GM19467 (cell line): Measurements from ENCODE around the gene FOXD3.

ENCODE experiments used
- ATAC-seq: cut with Tn5 transposase; IDR thresholded peaks from one replicate; pipeline ENCODE4 v1.9.1; 2021; ENCODE audit warnings: mild to moderate bottlenecking, moderate library complexity; ENCODE audit not compliant: unreplicated experiment

FOXD3 gene

GRCh38 chr1:63320022-63320721 is 2.2 kb upstream of the FOXD3 start:
- no peak for ATAC-seq

GRCh38 chr1:63321066-63321784 is 1.1 kb upstream of the FOXD3 start:
- no peak for ATAC-seq

DNA sequence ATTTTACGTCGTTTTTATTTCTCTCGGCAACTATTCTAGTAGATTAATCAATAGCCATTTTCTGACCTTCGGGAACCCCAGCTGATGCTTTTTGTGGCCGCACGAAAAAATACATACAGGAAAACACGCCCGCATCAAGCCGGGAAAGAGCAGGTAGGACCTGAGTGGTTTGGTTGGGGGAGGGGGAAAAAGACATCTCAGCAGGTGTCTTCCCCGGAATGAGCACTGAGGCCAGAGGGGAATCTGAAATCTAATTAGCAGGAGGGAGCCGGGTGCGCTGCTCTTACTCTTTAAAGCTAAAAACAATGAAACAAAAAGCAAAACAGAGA is 618 bp upstream of the FOXD3 start:
- no peak for ATAC-seq

GRCh38 chr1:63322944-63323864 is 837 bp downstream of the FOXD3 start:
- ATAC-seq: no peak

DNA sequence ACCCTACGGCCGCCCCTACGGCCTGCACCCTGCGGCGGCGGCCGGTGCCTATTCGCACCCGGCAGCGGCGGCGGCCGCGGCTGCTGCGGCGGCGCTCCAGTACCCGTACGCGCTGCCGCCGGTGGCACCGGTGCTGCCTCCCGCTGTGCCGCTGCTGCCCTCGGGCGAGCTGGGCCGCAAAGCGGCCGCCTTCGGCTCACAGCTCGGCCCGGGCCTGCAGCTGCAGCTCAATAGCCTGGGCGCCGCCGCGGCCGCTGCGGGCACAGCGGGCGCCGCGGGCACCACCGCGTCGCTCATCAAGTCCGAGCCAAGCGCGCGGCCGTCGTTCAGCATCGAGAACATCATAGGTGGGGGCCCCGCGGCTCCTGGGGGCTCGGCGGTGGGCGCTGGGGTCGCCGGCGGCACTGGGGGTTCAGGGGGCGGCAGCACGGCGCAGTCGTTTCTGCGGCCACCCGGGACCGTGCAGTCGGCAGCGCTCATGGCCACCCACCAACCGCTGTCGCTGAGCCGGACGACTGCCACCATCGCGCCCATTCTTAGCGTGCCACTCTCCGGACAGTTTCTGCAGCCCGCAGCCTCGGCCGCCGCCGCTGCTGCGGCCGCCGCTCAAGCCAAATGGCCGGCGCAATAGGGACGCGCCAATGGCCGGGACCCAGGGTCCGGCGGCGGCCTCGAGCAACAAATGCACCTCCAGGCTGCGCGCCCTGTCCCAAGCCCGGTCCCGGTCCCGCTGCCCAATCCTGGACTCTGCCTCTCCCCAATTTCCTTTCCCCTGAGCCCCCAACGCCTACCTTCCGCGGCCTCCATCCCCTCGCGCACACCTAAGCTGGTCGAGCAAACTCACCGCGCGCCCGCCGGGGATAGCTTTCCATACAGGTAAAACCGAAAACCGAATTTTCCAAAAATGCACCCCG is 1.8 kb downstream of the FOXD3 start:
- no peak for ATAC-seq

GRCh38 chr1:63324779-63325119 is 2.4 kb downstream of the FOXD3 start:
- ATAC-seq: no peak

DNA sequence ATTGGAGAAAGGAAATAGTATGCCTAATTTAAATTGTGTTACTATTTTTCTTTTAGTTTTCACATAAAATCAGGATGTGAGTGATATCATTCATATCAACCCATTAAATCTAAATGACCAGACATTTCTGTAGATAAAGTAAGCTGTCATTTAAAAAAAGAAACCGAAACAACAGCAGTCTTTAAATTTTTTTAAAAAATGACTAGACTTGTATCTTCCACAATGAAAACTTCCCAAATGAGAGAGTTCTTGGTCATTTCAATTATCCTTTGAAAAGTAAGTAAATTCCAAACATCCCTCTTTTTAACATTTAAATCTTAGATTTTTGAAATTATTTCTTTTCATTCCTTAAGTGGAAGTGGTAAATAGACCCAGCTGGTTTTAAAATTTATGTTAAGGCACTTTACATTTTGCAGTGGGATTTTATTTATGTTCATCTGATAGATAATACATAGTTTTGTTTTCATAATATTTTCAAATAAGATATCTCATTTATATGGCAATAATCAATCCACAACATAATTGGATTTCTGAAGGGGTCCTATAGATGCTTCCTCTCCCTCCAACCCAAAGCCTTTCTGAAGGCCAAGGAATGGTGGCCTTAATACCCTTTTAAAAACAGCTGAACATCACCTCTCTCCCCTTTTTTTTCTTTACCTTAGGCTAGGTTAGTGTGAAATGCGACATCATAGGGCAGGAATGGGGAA is 3.1 kb downstream of the FOXD3 start:
- ATAC-seq: no peak

- no peak for ATAC-seq
Observed at GRCh38 chr1:63326106-63326472, 3.7 kb downstream of the FOXD3 start.

GRCh38 chr1:63326473-63327380 is 4.4 kb downstream of the FOXD3 start:
- ATAC-seq: no peak

- ATAC-seq: peak; percentile 60
Observed at GRCh38 chr1:63327417-63328054, 5.2 kb downstream of the FOXD3 start.

DNA sequence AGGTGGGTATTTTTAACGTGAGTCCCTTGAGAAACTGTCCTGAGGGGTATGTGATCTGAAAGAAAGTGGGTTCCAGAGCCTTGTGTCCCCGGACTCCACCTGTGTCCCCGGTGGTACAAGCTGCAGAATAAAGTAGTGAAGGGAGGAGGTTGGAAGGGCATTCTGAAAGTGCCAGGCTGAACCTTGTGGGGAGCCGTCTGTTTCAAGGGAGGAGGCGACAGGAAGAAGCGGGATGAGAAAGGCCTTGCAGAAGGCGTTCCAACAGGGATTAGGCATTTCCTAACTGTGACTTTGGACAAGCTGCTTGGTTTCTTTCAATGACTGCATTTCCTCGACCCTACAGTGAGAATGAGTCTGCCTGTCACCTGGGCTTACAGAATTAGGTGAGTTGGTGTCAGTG is 5.8 kb downstream of the FOXD3 start:
- ATAC-seq: no peak

DNA sequence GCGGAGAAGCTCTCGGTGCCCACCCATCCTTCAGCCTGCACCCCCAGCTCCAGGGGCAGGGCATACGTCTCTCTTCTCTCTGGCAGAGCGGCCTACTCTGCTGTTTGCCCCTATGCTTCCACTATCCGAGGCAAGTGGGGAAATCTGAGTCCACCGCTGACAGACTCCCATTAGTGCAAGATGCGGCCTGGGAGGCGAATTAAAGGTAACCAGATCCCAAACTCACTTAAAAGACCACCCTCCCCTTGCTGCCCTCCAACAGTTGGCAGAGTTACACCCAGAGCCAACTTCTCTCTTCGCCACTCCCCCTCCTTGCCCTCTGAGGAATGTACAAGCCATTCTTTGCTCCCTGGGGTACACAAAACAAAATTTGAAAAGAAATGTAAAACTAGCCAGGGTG is 6.4 kb downstream of the FOXD3 start:
- no peak for ATAC-seq

GRCh38 chr1:63329621-63330330 is 7.4 kb downstream of the FOXD3 start:
- no peak for ATAC-seq

GRCh38 chr1:63330331-63330916 is 8.1 kb downstream of the FOXD3 start:
- ATAC-seq: no peak

DNA sequence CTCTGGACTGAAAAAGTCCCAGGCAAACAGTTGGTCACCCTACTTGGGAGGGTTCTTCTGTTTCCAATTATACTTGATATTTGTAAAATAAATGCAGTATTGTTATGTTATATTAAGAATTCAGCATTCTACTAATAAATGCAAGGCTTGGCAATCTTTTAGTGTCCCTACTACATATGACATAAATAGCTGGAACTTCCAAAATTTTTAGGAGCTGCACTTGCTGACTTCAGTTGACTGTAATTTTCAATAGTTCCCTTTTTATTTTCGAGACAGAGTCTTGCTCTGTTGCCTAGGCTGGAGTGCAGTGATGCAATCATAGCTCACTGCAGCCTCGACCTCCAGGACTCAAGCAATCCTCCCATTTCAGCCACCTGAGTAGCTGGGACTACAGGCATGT is 20.0 kb downstream of the FOXD3 start:
- no peak for ATAC-seq

- no peak for ATAC-seq
Observed at GRCh38 chr1:63343922-63344321, 21.6 kb downstream of the FOXD3 start.

GRCh38 chr1:63350320-63350719 is 28.0 kb downstream of the FOXD3 start:
- no peak for ATAC-seq

GRCh38 chr1:63352736-63353135 is 30.4 kb downstream of the FOXD3 start:
- no peak for ATAC-seq
